Measurements from ENCODE around the gene PAAF1.
A peak's percentile ranks its signal among the peaks of the same experiment; 100 is the strongest.

Gene PAAF1

DNA sequence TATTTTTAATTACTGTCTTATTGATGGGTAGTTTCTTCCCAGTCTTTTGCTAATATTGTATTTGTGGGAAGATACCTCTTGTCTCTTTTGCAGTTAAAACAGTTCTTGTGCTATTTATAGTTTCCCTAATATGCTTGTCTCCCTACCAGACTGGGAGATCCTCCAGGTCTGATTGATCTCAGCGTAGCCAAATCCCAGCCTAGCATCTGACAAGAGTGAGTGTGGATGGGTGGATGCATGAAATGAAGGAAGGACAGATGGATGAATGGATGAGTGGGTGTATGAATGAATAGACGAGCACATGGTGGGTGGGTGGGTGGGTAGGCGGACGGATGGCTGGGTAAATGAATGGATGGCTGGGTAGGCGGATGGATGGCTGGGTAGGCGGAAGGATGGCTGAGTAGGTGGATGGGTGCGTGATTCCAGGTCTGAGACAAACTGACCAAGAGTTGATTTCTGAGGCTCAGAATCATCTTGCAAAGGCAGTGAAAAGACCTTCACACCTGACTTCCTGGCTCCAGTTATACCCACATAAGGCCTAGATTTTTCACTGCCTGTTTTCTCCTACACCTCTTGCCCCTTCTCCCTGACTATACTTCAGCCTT, 85.4 kb downstream of the PAAF1 start:
- no peak overlapping the region for H3K4me3 ChIP-seq (ENCODE audit: low read depth, low read length)
- no peak for DNase-seq (ENCODE audit: low read depth)
- no peak for TF ChIP-seq CTCF (IDR thresholded peaks at IDR 0.05; ENCODE audit: control insufficient read depth, extremely low read depth, insufficient read depth)

- no peak overlapping the region for H3K4me3 ChIP-seq (ENCODE audit: low read depth, low read length)
- no peak for DNase-seq (ENCODE audit: low read depth)
- TF ChIP-seq CTCF (IDR thresholded peaks at IDR 0.05; ENCODE audit: control insufficient read depth, extremely low read depth, insufficient read depth) = no peak
Measured at GRCh38 chr11:73963861-73964260, 87.1 kb downstream of the PAAF1 start.

- no peak overlapping the region for H3K4me3 ChIP-seq (ENCODE audit: low read depth, low read length)
- no peak for DNase-seq (ENCODE audit: low read depth)
- peak; percentile 15; the same call in 1 of the 2 replicates for TF ChIP-seq CTCF (IDR thresholded peaks at IDR 0.05; ENCODE audit: control insufficient read depth, extremely low read depth, insufficient read depth)
Measured at GRCh38 chr11:73965076-73965763, 88.4 kb downstream of the PAAF1 start.

DNA sequence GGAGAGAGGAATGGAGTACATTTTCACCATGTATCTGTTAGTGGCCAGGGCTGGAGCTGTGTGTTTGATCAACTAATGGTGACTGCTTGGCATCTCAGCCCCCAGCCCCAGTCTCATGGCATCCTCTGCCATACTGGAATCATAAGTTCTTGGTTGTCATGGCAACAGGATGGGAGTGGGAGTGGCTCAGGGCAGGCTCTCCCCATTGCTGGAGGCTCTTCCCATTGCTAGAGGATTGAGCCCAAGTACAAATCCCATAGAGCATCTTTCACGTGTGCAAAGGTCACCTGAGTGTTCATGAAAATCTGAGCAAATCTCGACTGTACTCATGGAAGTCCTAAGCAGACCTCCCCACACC, 88.9 kb downstream of the PAAF1 start:
- TF ChIP-seq CTCF (IDR thresholded peaks at IDR 0.05; ENCODE audit: control insufficient read depth, extremely low read depth, insufficient read depth) = no peak
- DNase-seq (ENCODE audit: low read depth) = no peak
- no peak overlapping the region for H3K4me3 ChIP-seq (ENCODE audit: low read depth, low read length)

DNA sequence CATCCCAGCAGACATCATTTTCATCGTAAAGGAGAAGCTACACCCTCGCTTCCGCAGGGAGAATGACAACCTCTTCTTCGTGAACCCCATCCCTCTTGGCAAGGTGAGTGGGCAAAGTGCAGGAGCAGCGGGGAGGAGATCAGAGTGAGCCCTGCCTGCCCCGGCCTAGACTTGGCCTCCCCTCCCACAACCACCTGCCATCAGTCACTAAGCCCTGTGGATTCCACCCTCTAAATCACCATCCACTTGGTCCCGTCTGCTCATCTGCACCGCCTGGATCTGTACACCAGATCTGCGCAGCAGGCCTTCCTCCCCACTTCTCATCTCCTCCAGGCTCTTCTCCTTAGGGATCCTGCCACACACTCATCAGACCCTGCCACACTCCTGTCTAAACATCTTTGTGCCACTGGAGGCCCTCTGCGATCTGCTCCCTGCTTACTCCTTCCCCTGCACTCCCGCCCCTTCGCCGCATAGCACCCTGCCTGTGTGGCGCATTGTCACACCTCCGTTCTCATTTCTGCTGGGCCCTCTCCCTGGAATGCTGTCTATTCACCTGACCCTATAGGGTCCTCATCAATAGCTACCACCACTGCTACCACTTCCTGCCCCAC, 91.7 kb downstream of the PAAF1 start:
- no peak for TF ChIP-seq CTCF (IDR thresholded peaks at IDR 0.05; ENCODE audit: control insufficient read depth, extremely low read depth, insufficient read depth)
- no peak overlapping the region for H3K4me3 ChIP-seq (ENCODE audit: low read depth, low read length)
- DNase-seq (ENCODE audit: low read depth) = no peak

DNA sequence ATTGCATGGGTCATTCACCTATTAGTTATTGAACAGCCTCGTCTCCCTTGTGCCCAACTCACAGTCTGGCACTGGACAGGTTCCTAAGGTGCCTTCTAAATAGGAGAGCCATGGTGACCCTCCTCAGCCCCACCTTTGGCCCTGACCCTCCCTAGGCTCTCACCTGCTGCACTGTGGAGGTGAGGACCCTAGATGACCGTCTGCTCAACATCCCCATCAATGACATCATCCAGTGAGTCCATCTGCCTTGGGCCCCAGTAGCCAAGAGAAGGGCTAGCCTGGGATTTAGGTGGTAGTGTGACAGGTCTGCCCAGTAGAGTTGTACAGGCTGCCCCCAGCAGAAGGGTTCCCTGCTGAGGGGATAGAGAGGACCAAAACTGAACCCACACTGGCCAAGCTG, 92.3 kb downstream of the PAAF1 start:
- no peak overlapping the region for H3K4me3 ChIP-seq (ENCODE audit: low read depth, low read length)
- TF ChIP-seq CTCF (IDR thresholded peaks at IDR 0.05; ENCODE audit: control insufficient read depth, extremely low read depth, insufficient read depth) = no peak
- no peak for DNase-seq (ENCODE audit: low read depth)

Data from LNCaP clone FGC (cell line).